Endothelial cell of hepatic sinusoid (primary cell): ENCODE data around the gene CEP295NL.
"Not testable (repeated sequence)": the region's sequence is repeated elsewhere in the genome, so short reads cannot be mapped to it uniquely, and the experiment has no call there.

Experiments used
- in situ Hi-C: cut with HindIII; loops from 2 replicates; pipeline ENCODE4 v1.10.0; 2017; ENCODE audit warnings: low sequenced_read_pairs

Gene CEP295NL

GRCh38 chr17:78873519-78874340, 29.3 kb downstream of the CEP295NL start:
- in situ Hi-C loops: no loop called here

GRCh38 chr17:78872486-78872885, 30.5 kb downstream of the CEP295NL start:
- in situ Hi-C loops: no loop called here

GRCh38 chr17:78870621-78871020, 32.4 kb downstream of the CEP295NL start:
- in situ Hi-C loops: no loop called here

- in situ Hi-C loops: no loop called here
Measured at GRCh38 chr17:78868391-78868790, 34.6 kb downstream of the CEP295NL start.

GRCh38 chr17:78867046-78867445, 36.0 kb downstream of the CEP295NL start:
- in situ Hi-C loops: not testable (repeated sequence)

- in situ Hi-C loops: no loop called here
Measured at GRCh38 chr17:78865682-78866390, 37.2 kb downstream of the CEP295NL start.

GRCh38 chr17:78864117-78864516, 38.9 kb downstream of the CEP295NL start:
- in situ Hi-C loops: no loop called here

GRCh38 chr17:78862073-78863023, 40.7 kb downstream of the CEP295NL start:
- in situ Hi-C loops: no loop called here

- in situ Hi-C loops: no loop called here
Measured at GRCh38 chr17:78861229-78861628, 41.8 kb downstream of the CEP295NL start.

GRCh38 chr17:78859051-78859450, 44.0 kb downstream of the CEP295NL start:
- in situ Hi-C loops: no loop called here

GRCh38 chr17:78857266-78857665, 45.7 kb downstream of the CEP295NL start:
- in situ Hi-C loops: no loop called here

- in situ Hi-C loops: no loop called here
Measured at GRCh38 chr17:78855561-78856165, 47.3 kb downstream of the CEP295NL start.

- in situ Hi-C loops: no loop called here
Measured at GRCh38 chr17:78854508-78854907, 48.5 kb downstream of the CEP295NL start.

GRCh38 chr17:78853926-78854394, 49.0 kb downstream of the CEP295NL start:
- in situ Hi-C loops: no loop called here

GRCh38 chr17:78852709-78853121, 50.3 kb downstream of the CEP295NL start:
- in situ Hi-C loops: no loop called here

GRCh38 chr17:78849026-78849425, 54.0 kb downstream of the CEP295NL start:
- in situ Hi-C loops: no loop called here

GRCh38 chr17:78847052-78847451, 55.9 kb downstream of the CEP295NL start:
- in situ Hi-C loops: no loop called here

- in situ Hi-C loops: no loop called here
Measured at GRCh38 chr17:78844301-78845005, 58.5 kb downstream of the CEP295NL start.

- in situ Hi-C loops: no loop called here
Measured at GRCh38 chr17:78842881-78843565, 60.0 kb downstream of the CEP295NL start.
